ENCODE measurements around the gene FARSB. TPM values are rescaled to one million over a fixed set of nuclear protein-coding genes. Genes with fewer than 3 reads are reported as not detected.
A peak's percentile ranks its signal among the peaks of the same experiment; 100 is the strongest.

FARSB gene
- total RNA-seq, 1 donor from 2014 or later, result 9.3 TPM

GRCh38 chr2:222668494-222669154 lies 12.7 kb upstream of the FARSB start:
- no peak for DNase-seq (ENCODE audit: low read depth)

GRCh38 chr2:222663479-222663878 lies 7.6 kb upstream of the FARSB start:
- DNase-seq (ENCODE audit: low read depth), result no peak

GRCh38 chr2:222656526-222657446 lies 894 bp upstream of the FARSB start:
- no peak for DNase-seq (ENCODE audit: low read depth)

GRCh38 chr2:222653280-222653679 lies 2.6 kb downstream of the FARSB start:
- no peak for DNase-seq (ENCODE audit: low read depth)

GRCh38 chr2:222652491-222653255 lies 3.2 kb downstream of the FARSB start:
- no peak for DNase-seq (ENCODE audit: low read depth)

- DNase-seq (ENCODE audit: low read depth), result no peak
Measured at GRCh38 chr2:222651718-222652418, 4.0 kb downstream of the FARSB start.

- no peak for DNase-seq (ENCODE audit: low read depth)
Measured at GRCh38 chr2:222649801-222650200, 6.1 kb downstream of the FARSB start.

GRCh38 chr2:222646008-222646407 lies 9.9 kb downstream of the FARSB start:
- DNase-seq (ENCODE audit: low read depth), result no peak

- DNase-seq (ENCODE audit: low read depth), result no peak
Measured at GRCh38 chr2:222643134-222643533, 12.8 kb downstream of the FARSB start.

- DNase-seq (ENCODE audit: low read depth), result peak; percentile 3
Measured at GRCh38 chr2:222641336-222641735, 14.6 kb downstream of the FARSB start.

- DNase-seq (ENCODE audit: low read depth), result no peak
Measured at GRCh38 chr2:222637067-222637466, 18.8 kb downstream of the FARSB start.

GRCh38 chr2:222635295-222635694 lies 20.6 kb downstream of the FARSB start:
- DNase-seq (ENCODE audit: low read depth), result no peak

- no peak for DNase-seq (ENCODE audit: low read depth)
Measured at GRCh38 chr2:222627764-222628163, 28.1 kb downstream of the FARSB start.

GRCh38 chr2:222623756-222624309 lies 32.1 kb downstream of the FARSB start:
- DNase-seq (ENCODE audit: low read depth), result no peak

GRCh38 chr2:222622910-222623309 lies 33.0 kb downstream of the FARSB start:
- DNase-seq (ENCODE audit: low read depth), result no peak

- no peak for DNase-seq (ENCODE audit: low read depth)
Measured at GRCh38 chr2:222621893-222622292, 34.0 kb downstream of the FARSB start.

GRCh38 chr2:222615320-222615719 lies 40.6 kb downstream of the FARSB start:
- DNase-seq (ENCODE audit: low read depth), result no peak

GRCh38 chr2:222613715-222614331 lies 42.1 kb downstream of the FARSB start:
- peak; percentile 50 for DNase-seq (ENCODE audit: low read depth)

GRCh38 chr2:222611684-222612083 lies 44.2 kb downstream of the FARSB start:
- DNase-seq (ENCODE audit: low read depth), result no peak

- DNase-seq (ENCODE audit: low read depth), result no peak
Measured at GRCh38 chr2:222610746-222611145, 45.1 kb downstream of the FARSB start.

- no peak for DNase-seq (ENCODE audit: low read depth)
Measured at GRCh38 chr2:222609381-222609780, 46.5 kb downstream of the FARSB start.

Measured in renal cortical epithelial cell (primary cell).